Hematopoietic multipotent progenitor cell treated with erythropoietin and hydrocortisone succinate and interleukin-3 and kit ligand, for 17 days (in vitro differentiated cells): ENCODE measurements around the gene STK38L.
A peak's percentile ranks its signal among the peaks of the same experiment; 100 is the strongest.

Experiments used
- DNase-seq: peaks from one replicate; pipeline ENCODE4 v3.0.0-alpha.2; 2015; ENCODE audit warnings: low spot score

STK38L gene

DNA sequence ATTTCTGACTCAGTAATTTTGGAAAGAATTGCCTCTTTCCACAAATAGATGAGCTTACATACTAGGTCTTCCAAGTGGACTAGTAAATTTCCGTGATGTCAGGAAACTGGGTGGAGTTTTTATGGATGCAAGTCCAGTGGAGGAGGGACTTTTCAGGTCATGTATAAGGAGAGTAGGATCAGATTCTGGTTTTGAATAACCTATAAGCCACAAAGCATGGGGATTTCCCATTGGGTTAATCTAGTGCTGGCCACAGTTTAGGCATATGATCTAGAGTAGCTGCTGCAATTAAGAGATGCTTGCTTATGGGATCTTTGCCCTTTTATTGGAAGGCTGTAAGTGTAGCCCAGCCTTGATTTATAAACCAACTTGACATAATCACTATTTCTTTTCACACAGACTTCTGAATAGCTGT is 33.8 kb downstream of the STK38L start:
- DNase-seq: no peak

DNA sequence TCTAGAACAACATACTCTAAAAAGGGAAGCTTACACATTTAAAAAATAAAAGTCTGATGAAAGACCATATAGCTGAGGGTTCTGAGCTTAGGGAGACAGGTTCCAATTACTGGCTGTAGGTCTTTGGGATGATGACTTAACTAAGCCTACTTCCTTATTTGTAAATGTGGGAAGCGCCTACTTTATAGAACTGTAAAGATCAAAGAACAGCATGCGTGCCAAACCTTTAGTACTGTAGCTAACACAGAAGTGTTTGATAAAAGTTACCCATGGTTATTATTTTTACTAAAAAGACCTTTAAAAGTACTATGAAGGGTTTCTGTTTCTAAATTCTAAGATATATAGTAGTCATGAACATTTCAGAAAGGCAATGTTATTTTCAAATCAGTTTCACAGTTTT is 35.7 kb downstream of the STK38L start:
- DNase-seq: no peak

- no peak for DNase-seq
These were observed 36.3 kb downstream of the STK38L start for GRCh38 chr12:27280412-27280811.

- DNase-seq: no peak
These were observed 38.7 kb downstream of the STK38L start for GRCh38 chr12:27282754-27283153.

- DNase-seq: no peak
These were observed 39.9 kb downstream of the STK38L start for GRCh38 chr12:27284021-27284420.

DNA sequence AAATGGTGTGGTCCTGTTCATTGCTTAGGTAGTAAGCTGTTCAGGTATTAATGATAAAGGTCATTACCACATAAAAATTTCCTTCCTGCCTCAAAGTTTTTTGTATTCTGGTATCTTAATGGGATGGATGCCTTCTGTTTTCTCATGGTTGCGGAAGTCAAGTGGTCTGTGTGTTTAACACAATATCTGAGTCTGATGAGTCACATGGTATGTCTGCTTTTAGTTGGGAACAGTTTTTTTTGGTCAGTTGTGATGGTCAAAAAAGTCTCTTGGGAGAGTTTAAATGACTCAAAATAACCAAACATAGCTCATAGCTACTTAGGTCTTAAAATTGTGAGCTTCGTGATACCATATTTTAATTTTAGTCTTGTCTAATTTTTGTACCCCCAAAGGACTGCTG is 40.7 kb downstream of the STK38L start:
- DNase-seq: no peak

GRCh38 chr12:27285403-27285802 is 41.3 kb downstream of the STK38L start:
- no peak for DNase-seq

DNA sequence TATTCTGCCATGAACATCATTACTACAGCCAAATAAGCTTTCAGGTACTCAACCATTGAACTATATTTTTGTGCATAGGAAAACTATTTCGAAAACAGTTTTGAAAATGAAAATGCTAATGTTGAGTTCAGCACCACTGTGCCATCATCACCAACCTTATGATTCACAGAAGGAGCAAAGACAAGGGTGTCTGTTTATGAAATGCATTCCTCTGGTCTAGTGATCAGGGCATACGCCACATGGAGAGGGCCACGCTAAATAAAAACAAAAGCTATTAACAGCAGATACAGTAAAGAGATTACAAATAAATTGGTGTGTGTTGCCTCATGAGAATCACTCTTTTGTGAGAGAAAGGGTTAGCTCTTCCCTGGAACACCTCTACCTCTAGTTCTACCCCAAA is 45.3 kb downstream of the STK38L start:
- DNase-seq: no peak

DNA sequence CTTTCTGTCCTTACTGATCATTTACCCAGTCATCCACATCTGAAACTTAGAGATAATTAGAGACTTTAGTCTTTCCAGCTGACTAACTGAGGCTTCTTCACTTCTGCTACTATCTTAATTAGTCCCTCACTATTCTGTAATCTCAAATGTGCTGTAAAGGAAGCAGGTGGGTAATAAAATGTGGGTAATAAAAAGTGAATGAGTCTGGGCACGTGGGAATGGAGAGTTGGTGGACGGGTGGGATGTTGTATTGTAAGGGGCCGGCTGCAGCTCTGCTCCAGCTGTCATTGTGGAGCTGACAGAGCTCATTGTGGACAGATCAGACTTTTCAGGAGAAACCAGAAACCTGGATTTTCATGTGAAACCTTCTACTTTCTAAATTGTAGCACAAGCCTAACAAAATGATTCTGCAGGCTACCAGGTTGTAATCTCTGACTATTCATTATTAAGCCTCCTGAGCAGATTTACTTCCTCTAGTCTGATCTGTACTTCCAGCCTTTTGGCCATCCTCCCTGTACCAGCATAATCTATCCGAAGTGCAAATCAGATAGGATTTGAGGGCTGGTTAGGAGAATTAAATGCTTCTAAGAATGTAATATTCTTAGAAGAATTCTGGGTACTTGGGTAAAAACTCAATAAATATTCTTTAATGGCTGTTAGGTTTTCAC is 46.5 kb downstream of the STK38L start:
- no peak for DNase-seq

GRCh38 chr12:27291862-27292261 is 47.8 kb downstream of the STK38L start:
- no peak for DNase-seq

DNA sequence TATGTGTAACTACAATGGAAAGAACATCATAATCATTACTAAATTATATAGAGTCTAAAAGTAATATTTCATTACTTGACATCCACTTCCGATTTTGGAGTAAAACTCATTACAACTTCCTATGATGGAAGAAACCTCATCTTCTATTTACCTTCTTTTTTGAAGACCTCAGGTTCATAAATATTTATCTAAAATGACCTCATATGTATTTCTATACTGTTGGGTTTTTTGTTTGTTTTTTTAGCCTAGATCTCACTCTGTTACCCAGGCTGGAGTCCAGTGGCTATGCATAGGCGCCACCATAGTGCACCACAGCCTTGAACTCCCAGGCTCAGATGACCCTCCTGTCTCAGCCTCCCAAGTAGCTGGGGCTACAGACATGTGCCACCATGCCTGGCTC is 48.6 kb downstream of the STK38L start:
- no peak for DNase-seq

DNA sequence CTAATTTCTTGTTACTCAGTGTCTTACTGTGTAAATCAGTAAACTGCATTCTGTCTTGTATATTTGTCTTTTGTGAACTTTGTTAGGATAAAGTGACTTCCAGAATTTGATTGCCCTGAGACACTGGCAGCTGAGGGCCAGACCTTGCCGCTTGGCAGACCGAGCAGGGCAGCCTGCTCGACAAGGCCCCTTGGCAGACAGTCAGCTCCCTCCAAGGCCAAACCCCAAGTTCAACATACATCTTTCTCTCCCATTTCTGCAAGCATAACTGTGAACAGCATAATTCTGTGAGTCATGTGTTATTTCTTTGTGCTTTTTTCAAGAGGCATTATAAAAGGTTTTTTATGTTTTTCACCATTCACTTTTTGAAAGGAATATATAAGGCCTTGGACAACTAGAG is 49.4 kb downstream of the STK38L start:
- no peak for DNase-seq

- no peak for DNase-seq
These were observed 52.6 kb downstream of the STK38L start for GRCh38 chr12:27296674-27297073.

DNA sequence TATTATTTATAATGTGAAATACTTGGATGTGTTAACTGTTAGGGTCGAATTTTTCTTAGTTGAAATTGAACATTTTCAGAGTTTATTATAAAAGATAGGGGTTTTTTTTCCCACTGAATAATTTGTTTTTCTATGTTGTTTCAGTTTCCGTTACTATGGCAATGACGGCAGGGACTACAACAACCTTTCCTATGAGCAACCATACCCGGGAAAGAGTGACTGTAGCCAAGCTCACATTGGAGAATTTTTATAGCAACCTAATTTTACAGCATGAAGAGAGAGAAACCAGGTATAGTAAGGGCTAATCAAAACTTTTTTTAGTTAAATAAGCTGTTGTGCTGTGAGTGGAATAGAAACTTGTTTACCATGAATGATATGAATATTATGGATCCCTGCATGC is 53.5 kb downstream of the STK38L start:
- DNase-seq: no peak

DNA sequence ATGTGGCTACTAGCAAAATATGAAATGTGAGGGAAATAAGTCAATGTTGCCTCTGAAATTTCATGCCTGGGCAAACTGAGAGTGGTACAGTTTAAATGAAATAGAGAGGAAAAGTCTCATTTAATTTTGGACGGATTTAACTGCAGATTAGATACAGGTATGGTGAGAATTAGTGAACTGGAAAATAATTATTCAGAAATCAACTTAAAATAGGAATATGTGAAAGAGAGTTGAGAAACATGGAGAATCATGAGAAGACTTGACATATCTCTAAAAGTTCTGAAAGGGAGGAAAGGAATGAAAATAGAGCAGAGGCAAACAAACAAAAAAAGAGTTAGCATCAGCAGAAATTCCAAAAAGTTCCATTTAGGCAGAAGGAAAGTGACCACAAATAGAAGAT is 55.0 kb downstream of the STK38L start:
- no peak for DNase-seq

GRCh38 chr12:27300226-27300625 is 56.1 kb downstream of the STK38L start:
- no peak for DNase-seq

GRCh38 chr12:27303139-27304111 is 59.3 kb downstream of the STK38L start:
- DNase-seq: no peak

DNA sequence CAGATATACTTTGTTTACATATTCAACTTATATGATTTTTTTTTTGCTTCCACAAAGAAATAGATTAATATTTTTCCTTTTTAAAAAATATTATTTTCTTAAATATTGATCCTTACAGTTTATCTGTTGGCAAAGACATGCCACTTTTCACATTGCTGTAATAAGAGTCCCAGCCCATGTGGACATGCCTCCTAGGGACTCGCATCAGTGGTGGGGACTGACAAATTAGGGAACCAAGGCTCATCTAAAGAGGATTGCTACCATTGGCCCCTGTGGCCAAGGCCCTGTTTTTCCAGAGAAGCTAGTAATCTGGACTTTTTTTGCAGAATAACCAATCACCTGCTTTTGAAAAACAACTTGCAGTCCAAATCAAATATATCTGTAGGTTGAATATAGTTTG is 60.8 kb downstream of the STK38L start:
- DNase-seq: no peak

DNA sequence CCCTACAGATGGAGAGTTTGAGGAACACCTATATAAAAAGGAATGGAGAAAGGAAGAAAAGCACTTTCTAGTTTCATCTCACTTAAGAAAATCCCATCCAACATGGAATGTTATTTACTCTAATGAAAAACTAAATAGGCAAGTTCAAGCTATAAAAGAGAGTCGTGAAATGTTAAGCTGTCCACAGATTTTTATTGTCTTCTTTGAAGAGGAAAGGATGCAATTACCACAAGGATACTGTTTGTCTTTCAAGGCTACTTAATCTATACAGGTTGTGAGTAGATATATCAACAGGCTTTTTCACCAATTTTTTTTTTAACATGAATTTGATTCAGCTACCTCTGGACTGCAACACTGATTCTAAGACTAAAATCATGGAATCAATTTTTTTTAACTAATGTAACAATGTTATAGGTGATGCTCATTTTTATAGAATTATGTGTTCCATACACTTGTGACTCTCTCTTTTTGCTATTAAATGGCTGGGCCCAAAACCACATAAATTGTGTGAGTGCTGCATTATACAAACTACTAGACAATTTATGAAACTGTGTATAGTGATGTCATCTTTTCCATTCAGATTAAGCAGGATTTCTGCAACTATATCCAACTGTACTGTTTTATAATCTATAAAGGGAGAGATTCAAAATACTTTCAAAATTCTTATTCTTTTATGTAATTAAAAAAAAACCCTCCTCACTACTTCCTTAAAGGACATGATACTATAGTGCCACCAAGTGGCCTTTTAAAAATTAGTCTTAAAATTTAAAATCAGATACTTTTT is 61.8 kb downstream of the STK38L start:
- peak; percentile 33 for DNase-seq

- DNase-seq: no peak
These were observed 65.4 kb downstream of the STK38L start for GRCh38 chr12:27309293-27309994.

DNA sequence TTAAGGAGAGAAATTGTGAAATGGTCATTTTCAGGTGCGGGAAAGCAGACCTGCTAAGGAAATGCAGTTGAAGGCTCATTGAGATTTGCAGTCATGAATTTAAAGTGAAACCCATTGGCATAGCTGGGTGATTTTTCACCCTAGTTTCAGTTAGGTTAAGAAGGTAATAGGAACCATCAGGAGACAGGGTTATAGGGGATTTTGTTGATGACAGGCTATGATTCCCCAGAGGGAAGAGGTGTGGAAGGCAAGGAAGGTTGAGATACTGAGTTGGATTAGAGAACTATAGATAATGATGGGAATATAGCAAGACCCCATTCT is 65.9 kb downstream of the STK38L start:
- DNase-seq: no peak

GRCh38 chr12:27316947-27317346 is 72.9 kb downstream of the STK38L start:
- no peak for DNase-seq
